Activated T-helper 2 cell treated with anti-CD3 and anti-CD28 coated beads, Interferon-gamma antibody, Interleukin-2, Interleukin-4, amounts not matched to agents 10 μg/mL and 5 μg/mL and 100 μg/mL, durations not matched to agents 14 hours and 24 hours and 36 hours (primary cell): Measurements from ENCODE around the gene ZNF740. TPM values are rescaled to one million over a fixed set of nuclear protein-coding genes. Genes with fewer than 3 reads are reported as not detected.

Experiments
- DNase-seq: peaks from one replicate; pipeline ENCODE4 v3.0.0; 2021; ENCODE audit warnings: low spot score
- H3K27ac Mint-ChIP-seq: one replicate; pipeline ENCODE4 v1.8.0; 2021; ENCODE audit warnings: mixed read lengths
- H3K27me3 Mint-ChIP-seq: one replicate; pipeline ENCODE4 v1.8.0; 2021; ENCODE audit warnings: low read depth, mixed read lengths
- H3K36me3 Mint-ChIP-seq: one replicate; pipeline ENCODE4 v1.8.0; 2021; ENCODE audit warnings: low read depth, mixed read lengths
- H3K4me1 Mint-ChIP-seq: one replicate; pipeline ENCODE4 v1.8.0; 2021; ENCODE audit warnings: low read depth, mixed read lengths
- H3K4me3 Mint-ChIP-seq: one replicate; pipeline ENCODE4 v1.8.0; 2021; ENCODE audit warnings: low read depth, mild to moderate bottlenecking, moderate library complexity, mixed read lengths
- H3K9me3 Mint-ChIP-seq: one replicate; pipeline ENCODE4 v1.8.0; 2021; ENCODE audit warnings: mixed read lengths
- intact Hi-C: fragments of 100-400 bp; cut with micrococcal nuclease; formaldehyde crosslinking; loops from one replicate; pipeline ENCODE4 v1.15.1; 2023
- total RNA-seq: library from RNA; stranded (reverse); gene quantifications from 2 replicates; pipeline ENCODE4 v1.2.3, GENCODE V29; 2022

The ZNF740 gene
- total RNA-seq, 1 donor from 2014 or later, result 45.5 TPM

DNA sequence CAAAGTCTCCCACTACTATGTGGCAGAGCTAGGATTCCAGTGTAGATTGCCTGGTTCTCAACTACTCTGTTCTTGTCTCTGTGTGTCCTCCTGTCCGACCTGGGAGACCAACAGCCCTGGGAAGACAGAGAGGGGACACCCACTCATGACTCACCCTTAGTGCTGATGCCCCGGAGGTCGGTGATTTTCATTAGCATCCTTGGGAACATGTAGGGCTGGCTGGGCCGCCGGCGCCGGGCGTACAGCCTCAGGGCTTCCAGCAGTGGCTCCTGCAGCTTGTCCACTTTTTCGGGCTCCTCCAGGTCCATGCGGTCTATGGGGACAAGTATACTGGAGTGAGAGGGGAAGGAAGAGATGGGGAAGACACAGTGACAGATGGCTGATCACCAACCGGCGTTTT, 32.4 kb downstream of the ZNF740 start:
- Mint-ChIP-seq H3K4me3 (no peak overlapping the region), H3K36me3 (peaks cover 64% of the 10 kb centered on the region), H3K9me3 (no peaks in the 10 kb centered on the region), H3K27ac (no peak overlapping the region), H3K27me3 (no peaks in the 10 kb centered on the region), H3K4me1 (peaks cover 61% of the 10 kb centered on the region)
- intact Hi-C loops, result loop anchor here (2.0 kb wide), 2 partner anchors 38 to 74 kb away; no protein-coding TSS in a partner anchor
- DNase-seq, result no peak

DNA sequence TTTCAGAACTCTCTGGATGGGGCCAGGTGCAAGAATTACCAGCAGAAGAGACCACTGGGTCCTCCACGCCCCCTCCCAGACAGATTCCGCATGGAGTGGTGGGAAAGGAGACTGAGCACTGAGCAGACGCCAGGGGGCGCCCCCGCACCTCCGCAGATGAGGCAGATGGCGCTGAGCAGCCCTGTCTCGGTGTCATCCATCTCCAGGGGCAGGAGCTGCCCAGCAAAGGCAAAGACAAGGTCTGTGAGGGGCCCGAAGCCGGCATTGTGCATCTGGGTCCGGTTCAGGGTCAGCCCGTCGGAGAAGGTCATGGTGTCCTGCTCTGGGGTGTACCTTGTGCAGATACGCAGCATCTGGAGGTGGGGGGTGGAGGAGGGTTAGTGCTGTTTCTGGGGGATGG, 32.8 kb downstream of the ZNF740 start:
- Mint-ChIP-seq H3K27ac (peak overlapping the region; percentile 7), H3K4me1 (peaks cover 59% of the 10 kb centered on the region), H3K4me3 (no peak overlapping the region), H3K9me3 (no peaks in the 10 kb centered on the region), H3K27me3 (no peaks in the 10 kb centered on the region), H3K36me3 (peaks cover 64% of the 10 kb centered on the region)
- peak; percentile 73 for DNase-seq
- intact Hi-C loops, result loop anchor here (2.0 kb wide), 2 partner anchors 37 to 73 kb away; no protein-coding TSS in a partner anchor

DNA sequence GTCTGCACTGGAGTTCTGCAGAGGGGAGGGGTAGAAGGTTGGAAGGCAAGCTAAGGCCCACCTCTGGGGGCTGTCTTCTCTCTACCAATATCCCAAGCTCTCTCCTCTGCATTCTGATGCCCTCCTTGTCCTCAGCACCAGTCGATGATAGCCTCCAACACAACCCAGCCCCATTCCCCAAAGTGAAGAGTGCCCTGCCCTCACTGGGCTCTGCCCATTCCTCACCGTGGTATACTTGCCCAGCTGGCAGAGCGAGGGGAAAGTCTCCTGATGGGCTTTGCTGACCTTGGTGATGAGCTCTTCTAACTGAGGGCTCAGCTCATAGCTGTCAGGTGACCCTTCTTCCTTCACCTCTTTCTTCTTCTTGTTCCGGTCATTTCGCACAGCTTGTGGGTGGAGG, 33.7 kb downstream of the ZNF740 start:
- no peak overlapping the region for H3K27ac Mint-ChIP-seq
- H3K4me1 Mint-ChIP-seq, result peaks cover 55% of the 10 kb centered on the region
- H3K27me3 Mint-ChIP-seq, result no peaks in the 10 kb centered on the region
- no peaks in the 10 kb centered on the region for H3K9me3 Mint-ChIP-seq
- intact Hi-C loops, result no loop called here
- peaks cover 65% of the 10 kb centered on the region for H3K36me3 Mint-ChIP-seq
- H3K4me3 Mint-ChIP-seq, result no peak overlapping the region
- DNase-seq, result no peak

- H3K4me3 Mint-ChIP-seq, result no peak overlapping the region
- intact Hi-C loops, result no loop called here
- peaks cover 58% of the 10 kb centered on the region for H3K4me1 Mint-ChIP-seq
- no peaks in the 10 kb centered on the region for H3K27me3 Mint-ChIP-seq
- DNase-seq, result no peak
- H3K36me3 Mint-ChIP-seq, result peaks cover 65% of the 10 kb centered on the region
- H3K9me3 Mint-ChIP-seq, result no peaks in the 10 kb centered on the region
- no peak overlapping the region for H3K27ac Mint-ChIP-seq
These were observed 34.3 kb downstream of the ZNF740 start for GRCh38 chr12:53214687-53215455.

- intact Hi-C loops, result no loop called here
- Mint-ChIP-seq H3K9me3 (no peaks in the 10 kb centered on the region), H3K4me1 (peaks cover 57% of the 10 kb centered on the region), H3K36me3 (peaks cover 60% of the 10 kb centered on the region), H3K4me3 (no peak overlapping the region), H3K27me3 (no peaks in the 10 kb centered on the region), H3K27ac (no peak overlapping the region)
- DNase-seq, result no peak
These were observed 35.0 kb downstream of the ZNF740 start for GRCh38 chr12:53215497-53215896.

- Mint-ChIP-seq H3K27me3 (no peaks in the 10 kb centered on the region), H3K4me1 (peaks cover 60% of the 10 kb centered on the region), H3K4me3 (peak overlapping the region; percentile 96), H3K27ac (peak overlapping the region; percentile 85), H3K9me3 (no peaks in the 10 kb centered on the region), H3K36me3 (peaks cover 49% of the 10 kb centered on the region)
- intact Hi-C loops, result no loop called here
- no peak for DNase-seq
These were observed 36.8 kb downstream of the ZNF740 start for GRCh38 chr12:53217051-53217930.

DNA sequence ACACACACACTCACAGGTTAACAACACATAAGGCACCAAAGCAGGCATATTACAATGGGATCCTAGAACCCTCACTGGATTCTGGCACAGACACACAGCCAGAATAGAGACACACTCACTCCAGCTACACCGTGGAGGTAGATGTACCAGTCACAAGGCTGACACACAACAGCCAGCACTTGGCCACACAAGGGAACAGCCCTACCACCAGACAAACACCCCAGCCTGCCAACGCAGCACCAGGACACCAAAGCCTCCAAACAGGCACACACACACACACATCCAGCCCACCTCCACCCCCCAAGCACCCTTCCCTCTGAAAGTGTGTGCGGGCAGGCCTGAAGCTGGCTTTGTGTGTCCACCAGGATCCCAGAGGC, 37.4 kb downstream of the ZNF740 start:
- intact Hi-C loops, result loop anchor here (2.0 kb wide), 1 partner anchor 13 kb away; no protein-coding TSS in a partner anchor
- peak overlapping the region; percentile 96 for H3K4me3 Mint-ChIP-seq
- no peaks in the 10 kb centered on the region for H3K27me3 Mint-ChIP-seq
- H3K9me3 Mint-ChIP-seq, result no peaks in the 10 kb centered on the region
- no peak for DNase-seq
- peak overlapping the region; percentile 85 for H3K27ac Mint-ChIP-seq
- H3K4me1 Mint-ChIP-seq, result peaks cover 65% of the 10 kb centered on the region
- H3K36me3 Mint-ChIP-seq, result peaks cover 43% of the 10 kb centered on the region

GRCh38 chr12:53218551-53219291, 38.2 kb downstream of the ZNF740 start:
- no peak for DNase-seq
- H3K4me1 Mint-ChIP-seq, result peaks cover 64% of the 10 kb centered on the region
- H3K4me3 Mint-ChIP-seq, result peak overlapping the region; percentile 96
- intact Hi-C loops, result loop anchor here (1.0 to 2.0 kb wide), 2 partner anchors 14 to 106 kb away; no protein-coding TSS in a partner anchor
- peaks cover 35% of the 10 kb centered on the region for H3K36me3 Mint-ChIP-seq
- no peaks in the 10 kb centered on the region for H3K9me3 Mint-ChIP-seq
- no peaks in the 10 kb centered on the region for H3K27me3 Mint-ChIP-seq
- H3K27ac Mint-ChIP-seq, result peak overlapping the region; percentile 94

DNA sequence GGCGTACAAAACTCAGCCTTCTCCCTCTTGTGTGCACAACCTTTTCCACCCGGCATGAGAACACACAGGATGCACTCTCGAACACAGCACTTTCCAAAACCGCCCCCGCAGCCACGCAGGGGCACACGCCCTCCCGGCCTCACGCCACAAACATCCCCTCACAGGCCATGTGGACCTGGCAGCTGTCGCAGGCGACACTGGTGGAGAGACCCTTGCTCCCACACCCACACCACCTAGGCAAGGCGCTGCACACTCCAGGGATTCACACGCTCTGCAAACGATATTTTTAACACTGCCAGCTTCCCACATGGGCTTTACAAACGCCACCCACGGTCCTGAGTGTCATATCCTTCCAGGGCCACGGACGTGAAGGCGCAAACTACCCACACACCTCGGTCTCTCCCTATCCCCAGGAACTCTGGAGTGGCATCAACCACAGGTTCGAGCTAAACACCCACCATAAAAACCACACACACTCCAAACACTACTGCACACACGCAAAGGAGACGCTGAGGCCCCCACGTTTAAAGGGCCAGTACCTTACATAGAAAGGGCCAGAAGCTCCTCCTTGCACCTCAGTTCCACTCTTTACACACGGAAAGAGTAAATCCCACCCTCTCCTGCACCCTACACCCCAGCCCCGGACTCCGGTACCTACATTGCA, 38.9 kb downstream of the ZNF740 start:
- Mint-ChIP-seq H3K9me3 (no peaks in the 10 kb centered on the region), H3K4me3 (peak overlapping the region; percentile 96), H3K4me1 (peaks cover 68% of the 10 kb centered on the region), H3K27ac (peak overlapping the region; percentile 94), H3K36me3 (peaks cover 28% of the 10 kb centered on the region), H3K27me3 (no peaks in the 10 kb centered on the region)
- DNase-seq, result peak; percentile 52
- intact Hi-C loops, result loop anchor here (1.0 to 2.0 kb wide), 2 partner anchors 15 to 105 kb away; no protein-coding TSS in a partner anchor

DNA sequence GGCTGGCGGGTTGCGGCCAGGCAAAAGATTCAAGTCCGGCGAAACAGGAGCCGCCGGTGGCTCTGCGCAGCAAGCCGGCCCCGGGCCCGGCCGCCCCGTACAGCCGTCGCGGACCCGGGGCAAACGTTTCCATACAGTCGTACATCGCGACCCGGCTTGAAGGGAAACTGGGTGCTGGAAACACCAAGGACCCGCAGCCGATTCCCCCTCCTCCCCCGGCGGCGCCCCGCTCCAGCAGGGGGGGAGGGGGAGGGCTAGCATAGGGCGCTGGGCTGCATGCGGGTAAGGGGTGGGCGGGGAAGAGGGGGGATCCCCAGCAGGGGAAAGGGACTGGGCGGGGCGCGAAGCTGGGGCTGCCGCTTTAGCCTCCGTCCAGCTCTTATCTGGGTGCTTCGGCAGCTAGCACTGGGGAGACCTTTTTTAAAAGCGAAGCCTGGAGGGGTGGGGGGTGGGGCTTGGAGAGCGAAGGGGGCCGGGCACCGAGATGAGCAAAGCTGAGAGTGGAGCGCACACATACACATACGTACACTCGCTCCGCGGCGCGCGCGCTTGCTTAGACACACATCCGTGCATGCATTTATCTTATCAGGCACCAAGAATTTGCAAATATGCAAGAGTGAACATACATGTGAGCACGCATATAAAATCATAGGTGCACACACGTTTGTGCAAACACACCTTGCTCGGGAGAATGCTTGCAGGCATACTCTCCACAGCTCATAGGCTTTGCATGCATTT, 39.6 kb downstream of the ZNF740 start:
- Mint-ChIP-seq H3K9me3 (no peaks in the 10 kb centered on the region), H3K27me3 (no peaks in the 10 kb centered on the region), H3K4me3 (peak overlapping the region; percentile 96), H3K36me3 (peaks cover 24% of the 10 kb centered on the region), H3K4me1 (peaks cover 71% of the 10 kb centered on the region), H3K27ac (peak overlapping the region; percentile 99)
- DNase-seq, result peak; percentile 81
- intact Hi-C loops, result loop anchor here (1.0 to 2.0 kb wide), 7 partner anchors 11 to 159 kb away; partner anchors contain the start of genes ESPL1 and PFDN5

- Mint-ChIP-seq H3K36me3 (peaks cover 24% of the 10 kb centered on the region), H3K4me3 (peak overlapping the region; percentile 96), H3K27me3 (no peaks in the 10 kb centered on the region), H3K4me1 (peaks cover 72% of the 10 kb centered on the region), H3K9me3 (no peaks in the 10 kb centered on the region), H3K27ac (peak overlapping the region; percentile 99)
- intact Hi-C loops, result loop anchor here (1.0 to 2.0 kb wide), 7 partner anchors 11 to 159 kb away; partner anchors contain the start of genes CSAD, ESPL1, PFDN5 and RARG
- peak; percentile 84 for DNase-seq
These were observed 40.2 kb downstream of the ZNF740 start for GRCh38 chr12:53220694-53221202.
